A673 (cell line): ENCODE data around the gene LCK. TPM values are rescaled to one million over a fixed set of nuclear protein-coding genes. Genes with fewer than 3 reads are reported as not detected.

ENCODE experiments used
- BruUV-seq: library from RNA; stranded (reverse); fragments of 400-500 nt; replicated peaks from 2 replicates; lab custom pipeline; 2021; lab: Mats Ljungman, UMichigan
- CTCF ChIA-PET: fragments of 300-600 bp; sonication (Branson Sonifier 250); formaldehyde crosslinking; loops from one replicate; lab custom pipeline; 2022; ENCODE audit warnings: antibody characterized with exemption; lab: Charles Lee
- POLR2A ChIA-PET: fragments of 300-600 bp; sonication (Branson Sonifier 250); formaldehyde crosslinking; loops from one replicate; lab custom pipeline; 2022; ENCODE audit warnings: antibody characterized with exemption; ENCODE audit not compliant: low non-redundant PET; lab: Charles Lee
- DNase-seq: peaks from one replicate; pipeline ENCODE4 v3.0.0-alpha.2; 2015; ENCODE audit warnings: low spot score
- H3K27ac ChIP-seq: fragments of 200-600 bp; sonication (generic); 2 replicates; pipeline ENCODE4 v1.5.1; 2016; ENCODE audit warnings: mixed run types, low read depth, mild to moderate bottlenecking, mixed read lengths, antibody characterized with exemption, low read length; ENCODE audit not compliant: poor library complexity, severe bottlenecking
- H3K27me3 ChIP-seq: fragments of 200-600 bp; sonication (generic); replicated peaks from 2 replicates; pipeline ENCODE4 v1.6.1; 2017; ENCODE audit warnings: mixed run types, low read depth, mild to moderate bottlenecking, mixed read lengths, antibody characterized with exemption, low read length; ENCODE audit not compliant: insufficient read depth, poor library complexity
- H3K36me3 ChIP-seq: fragments of 200-600 bp; sonication (generic); 2 replicates; pipeline ENCODE4 v1.6.1; 2016; ENCODE audit warnings: mixed run types, mild to moderate bottlenecking, mixed read lengths, antibody characterized with exemption, low read length; ENCODE audit not compliant: insufficient read depth, poor library complexity, severe bottlenecking
- H3K4me1 ChIP-seq: fragments of 200-600 bp; sonication (generic); 2 replicates; pipeline ENCODE4 v1.6.1; 2017; ENCODE audit warnings: mixed run types, mild to moderate bottlenecking, mixed read lengths, antibody characterized with exemption, low read length; ENCODE audit not compliant: insufficient read depth, poor library complexity, severe bottlenecking
- H3K4me3 ChIP-seq: fragments of 200-600 bp; sonication (generic); 2 replicates; pipeline ENCODE4 v1.5.1; 2016; ENCODE audit warnings: low read depth, mixed run types, mild to moderate bottlenecking, mixed read lengths, low read length; ENCODE audit not compliant: poor library complexity, severe bottlenecking
- H3K9me3 ChIP-seq: fragments of 200-600 bp; sonication (generic); 2 replicates; pipeline ENCODE4 v1.6.1; 2016; ENCODE audit warnings: mixed run types, low read depth, mild to moderate bottlenecking, mixed read lengths, antibody characterized with exemption, low read length; ENCODE audit not compliant: poor library complexity, severe bottlenecking
- CTCF ChIP-seq: fragments of 300-800, 200-600 bp; sonication (generic); conservative IDR thresholded peaks from 2 replicates; pipeline ENCODE4 v1.5.1; 2017; ENCODE audit warnings: low read depth, mild to moderate bottlenecking, antibody characterized with exemption, low read length, moderate library complexity, mixed read lengths
- EZH2 ChIP-seq: fragments of 200-600 bp; sonication (generic); IDR thresholded peaks from 2 replicates; pipeline ENCODE4 v1.6.1; 2017; ENCODE audit warnings: borderline replicate concordance, low read depth, mild to moderate bottlenecking, mixed read lengths, antibody characterized with exemption, low read length; ENCODE audit not compliant: poor library complexity, severe bottlenecking
- intact Hi-C: fragments of 100-400 bp; cut with micrococcal nuclease; formaldehyde crosslinking; loops from one replicate; pipeline ENCODE4 v1.10.0; 2022; ENCODE audit not compliant: unreplicated experiment
- total RNA-seq: library from RNA; stranded (reverse); gene quantifications from 2 replicates; pipeline ENCODE4 v1.2.3, GENCODE V29; 2021

The LCK gene
- total RNA-seq, 1 experiment from 2014 or later: not detected

GRCh38 chr1:32272557-32273390 lies 21.7 kb downstream of the LCK start:
- TF ChIP-seq EZH2: no peak
- TF ChIP-seq CTCF: no peak
- no peak for DNase-seq
- no peaks in the 10 kb centered on the region for H3K36me3 ChIP-seq
- H3K9me3 ChIP-seq: no peaks in the 10 kb centered on the region
- intact Hi-C loops: no loop called here
- ChIA-PET CTCF (interaction anchor here (0.6 kb wide), 1 partner anchor 122 kb away, joined by 3 read pairs; no protein-coding TSS in a partner anchor), POLR2A (no interaction called here)
- BruUV-seq: no TSS peak
- H3K4me1 ChIP-seq: no peaks in the 10 kb centered on the region
- H3K27ac ChIP-seq: no peak overlapping the region
- no peak overlapping the region for H3K4me3 ChIP-seq
- H3K27me3 ChIP-seq: no peaks in the 10 kb centered on the region

GRCh38 chr1:32273391-32274208 lies 22.5 kb downstream of the LCK start:
- ChIA-PET CTCF (no interaction called here), POLR2A (interaction anchor here (0.6 kb wide), 1 partner anchor 48 kb away, joined by 4 read pairs; no protein-coding TSS in a partner anchor)
- H3K27ac ChIP-seq: no peak overlapping the region
- no TSS peak for BruUV-seq
- H3K4me3 ChIP-seq: no peak overlapping the region
- no peaks in the 10 kb centered on the region for H3K4me1 ChIP-seq
- intact Hi-C loops: no loop called here
- H3K9me3 ChIP-seq: no peaks in the 10 kb centered on the region
- no peaks in the 10 kb centered on the region for H3K36me3 ChIP-seq
- no peaks in the 10 kb centered on the region for H3K27me3 ChIP-seq
- TF ChIP-seq EZH2 (no peak), CTCF (no peak)
- DNase-seq: no peak

GRCh38 chr1:32274646-32275340 lies 23.7 kb downstream of the LCK start:
- no peak overlapping the region for H3K4me3 ChIP-seq
- no peaks in the 10 kb centered on the region for H3K27me3 ChIP-seq
- intact Hi-C loops: no loop called here
- H3K27ac ChIP-seq: no peak overlapping the region
- DNase-seq: no peak
- H3K4me1 ChIP-seq: no peaks in the 10 kb centered on the region
- H3K9me3 ChIP-seq: no peaks in the 10 kb centered on the region
- BruUV-seq: no TSS peak
- ChIA-PET POLR2A (no interaction called here), CTCF (no interaction called here)
- no peaks in the 10 kb centered on the region for H3K36me3 ChIP-seq
- no peak for TF ChIP-seq EZH2
- no peak for TF ChIP-seq CTCF
